K562 (cell line): ENCODE data around the gene TSC22D2. TPM values are rescaled to one million over a fixed set of nuclear protein-coding genes. Genes with fewer than 3 reads are reported as not detected.
A peak's percentile ranks its signal among the peaks of the same experiment; 100 is the strongest.

Experiments used
- ASH1L ChIP-seq: fragments of 450-650 bp; IDR thresholded peaks from 2 replicates; pipeline ENCODE4 v1.6.1; 2018; ENCODE audit warnings: borderline replicate concordance, mild to moderate bottlenecking, low read depth; ENCODE audit not compliant: partially characterized antibody
- MLX ChIP-seq, 2 experiments: fragments of 450-650 bp in 1 of 2; sonication (generic) in 1 of 2; formaldehyde crosslinking; conservative IDR thresholded peaks; 2 replicates each; pipeline versions ENCODE4 v1.4.0 to v1.8.1; 2020 to 2022; ENCODE audit warnings: mild to moderate bottlenecking in 1 of 2, missing genetic modification reagents in 1 of 2
- NBN ChIP-seq: fragments of 450-650 bp; IDR thresholded peaks from 2 replicates; pipeline ENCODE4 v1.6.1; 2016; ENCODE audit warnings: low read depth, mild to moderate bottlenecking
- NELFE ChIP-seq: IDR thresholded peaks from 2 replicates; pipeline ENCODE4 v1.6.1; 2011; ENCODE audit warnings: mild to moderate bottlenecking; ENCODE audit not compliant: insufficient read depth, insufficient read length
- PHTF2 ChIP-seq: fragments of 250-450 bp; sonication (Bioruptor Pico); IDR thresholded peaks from 2 replicates; pipeline ENCODE4 v1.5.0; 2021; ENCODE audit warnings: mild to moderate bottlenecking
- REST ChIP-seq, 2 experiments: fragments of 450-650 bp; formaldehyde crosslinking in 1 of 2; IDR thresholded peaks; 2 replicates each; pipeline versions ENCODE4 v1.4.0 to v1.6.1; 2014 to 2020; ENCODE audit warnings: mild to moderate bottlenecking in 2 of 2, borderline replicate concordance in 1 of 2, low read depth in 1 of 2
- ZBTB17 ChIP-seq: fragments of 450-650 bp; formaldehyde crosslinking; IDR thresholded peaks from 2 replicates; pipeline ENCODE4 v1.4.0; 2020; ENCODE audit warnings: mild to moderate bottlenecking
- ZFP36 ChIP-seq: fragments of 150-350 bp; IDR thresholded peaks from 2 replicates; pipeline ENCODE4 v1.6.1; 2018; ENCODE audit warnings: low read length, low read depth; ENCODE audit not compliant: partially characterized antibody
- ZNF398 ChIP-seq: fragments of 250-450 bp; sonication (Bioruptor Pico); IDR thresholded peaks from 2 replicates; pipeline ENCODE4 v1.8.0; 2021; ENCODE audit warnings: moderate library complexity, mild to moderate bottlenecking, inconsistent platforms
- ZNF445 ChIP-seq: fragments of 250-450 bp; sonication (Bioruptor Pico); IDR thresholded peaks from 2 replicates; pipeline ENCODE4 v1.4.0; 2020; ENCODE audit warnings: low read depth, mild to moderate bottlenecking, moderate library complexity
- polyA plus RNA-seq, 8 experiments: library from polyadenylated mRNA; depleted of rRNA in 4 of 8; stranded (reverse) in 5 of 8; unstranded in 3 of 8; fragments of >200 nt; fragmentation: Nextera tagmentation in 2 of 8; fragmentation: Illumina TruSeq in 1 of 8; extraction: Ambion mirVana in 2 of 8; extraction: Trizol in 1 of 8; gene quantifications; 2 replicates each; pipeline versions ENCODE4 v1.2.1 to v1.2.3, GENCODE V29; 2011 to 2014; ENCODE audit warnings: inconsistent platforms in 1 of 8, missing spikeins in 1 of 8
- total RNA-seq, 7 experiments: library from RNA; depleted of rRNA in 6 of 7; stranded (reverse); fragments of >200 nt in 6 of 7; fragmentation: Illumina TruSeq in 2 of 7; extraction: Trizol in 2 of 7; gene quantifications; 2 replicates each; pipeline versions ENCODE4 v1.2.1 to v1.2.3, GENCODE V29; 2011 to 2021; ENCODE audit warnings: low replicate concordance in 1 of 7
- TF ChIP-seq, protein P1 (sequence below), 2 experiments: fragments of 450-650 bp in 1 of 2; IDR thresholded peaks; 2 replicates each; pipeline ENCODE4 v1.6.1; 2011 to 2017; ENCODE audit warnings: low read depth in 2 of 2, antibody characterized with exemption in 1 of 2, borderline replicate concordance in 1 of 2, low read length in 1 of 2, mild to moderate bottlenecking in 1 of 2, mixed read lengths in 1 of 2; ENCODE audit not compliant: control insufficient read depth in 1 of 2

The TSC22D2 gene
- total and polyA plus RNA-seq, 9 of the 15 experiments (the other 6 are each of a cell fraction or from before 2014, with no cell fraction given) = 5.5 to 44.0 (median 19.3) TPM

DNA sequence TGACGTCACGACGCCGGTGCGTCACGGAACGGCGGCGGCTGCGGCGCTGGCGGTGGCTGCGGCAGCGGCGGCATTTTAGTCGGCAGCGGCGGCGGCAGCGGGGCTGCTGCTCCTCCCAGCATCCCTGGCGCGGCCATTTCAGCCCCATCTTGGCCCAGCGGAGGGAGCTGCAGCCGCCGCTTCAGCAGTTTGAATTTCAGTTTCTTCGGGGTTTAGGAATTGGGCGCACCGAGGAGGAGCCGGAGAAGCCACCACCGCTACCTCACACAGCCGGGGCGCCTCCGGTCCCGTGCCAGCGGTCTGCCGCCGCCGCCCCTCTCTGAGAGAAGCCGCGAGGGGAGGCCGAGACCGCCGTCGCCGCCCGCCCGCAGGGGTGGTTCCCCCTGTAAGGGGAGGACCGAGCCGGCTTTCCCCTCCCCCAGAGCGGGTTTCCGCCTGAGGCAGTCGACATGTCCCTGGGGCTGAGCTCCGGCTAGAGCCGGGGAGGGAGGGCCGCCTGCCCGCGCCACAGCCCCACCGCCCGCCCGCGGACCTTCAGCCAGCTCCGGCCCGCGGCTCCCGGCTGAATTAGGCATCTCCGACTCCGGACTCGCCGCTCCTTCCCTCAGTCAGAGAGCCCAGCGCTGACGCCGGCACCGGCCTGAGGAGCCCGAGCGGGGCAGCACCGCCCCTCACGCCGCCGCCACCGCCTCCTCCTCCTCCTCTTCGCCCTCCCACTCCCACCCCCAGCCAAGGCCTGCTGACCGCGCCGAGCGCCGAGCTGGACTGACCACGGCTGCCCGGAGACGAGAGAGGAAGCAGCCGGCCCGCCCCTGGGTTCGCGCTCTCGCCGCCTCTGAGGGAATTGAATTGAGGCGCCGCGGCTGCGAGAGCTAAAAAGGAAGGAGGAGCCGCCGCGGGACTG lies at the start of gene TSC22D2 (continued):
- TF ChIP-seq REST (IDR thresholded peaks at IDR 0.05; ENCODE audit: borderline replicate concordance) (peak; percentile 25; the same call in 1 of the 2 replicates), REST (CRISPR knock-in tag; IDR thresholded peaks at IDR 0.05; ENCODE audit: low read depth) (peak; percentile 76; the same call in 1 of the 2 replicates), ZNF398 (CRISPR knock-in tag) (no peak), ASH1L (no peak), NELFE (no peak), NBN (peak; percentile 66; the same call in 1 of the 2 replicates), MLX (CRISPR knock-in tag; conservative IDR thresholded peaks at IDR 0.05) (no peak), ZNF445 (CRISPR knock-in tag) (no peak), PHTF2 (no peak), ZFP36 (peak; percentile 3), ZBTB17 (CRISPR knock-in tag) (peak; percentile 94)
- TF ChIP-seq, protein P1, sequence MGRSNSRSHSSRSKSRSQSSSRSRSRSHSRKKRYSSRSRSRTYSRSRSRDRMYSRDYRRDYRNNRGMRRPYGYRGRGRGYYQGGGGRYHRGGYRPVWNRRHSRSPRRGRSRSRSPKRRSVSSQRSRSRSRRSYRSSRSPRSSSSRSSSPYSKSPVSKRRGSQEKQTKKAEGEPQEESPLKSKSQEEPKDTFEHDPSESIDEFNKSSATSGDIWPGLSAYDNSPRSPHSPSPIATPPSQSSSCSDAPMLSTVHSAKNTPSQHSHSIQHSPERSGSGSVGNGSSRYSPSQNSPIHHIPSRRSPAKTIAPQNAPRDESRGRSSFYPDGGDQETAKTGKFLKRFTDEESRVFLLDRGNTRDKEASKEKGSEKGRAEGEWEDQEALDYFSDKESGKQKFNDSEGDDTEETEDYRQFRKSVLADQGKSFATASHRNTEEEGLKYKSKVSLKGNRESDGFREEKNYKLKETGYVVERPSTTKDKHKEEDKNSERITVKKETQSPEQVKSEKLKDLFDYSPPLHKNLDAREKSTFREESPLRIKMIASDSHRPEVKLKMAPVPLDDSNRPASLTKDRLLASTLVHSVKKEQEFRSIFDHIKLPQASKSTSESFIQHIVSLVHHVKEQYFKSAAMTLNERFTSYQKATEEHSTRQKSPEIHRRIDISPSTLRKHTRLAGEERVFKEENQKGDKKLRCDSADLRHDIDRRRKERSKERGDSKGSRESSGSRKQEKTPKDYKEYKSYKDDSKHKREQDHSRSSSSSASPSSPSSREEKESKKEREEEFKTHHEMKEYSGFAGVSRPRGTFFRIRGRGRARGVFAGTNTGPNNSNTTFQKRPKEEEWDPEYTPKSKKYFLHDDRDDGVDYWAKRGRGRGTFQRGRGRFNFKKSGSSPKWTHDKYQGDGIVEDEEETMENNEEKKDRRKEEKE (IDR thresholded peaks at IDR 0.05; ENCODE audit: borderline replicate concordance in 1 of 2, control insufficient read depth in 1 of 2, low read depth in 2 of 2, low read length in 1 of 2) = no peak
